HepG2 (cell line): ENCODE data around the gene ZNF25. TPM values are rescaled to one million over a fixed set of nuclear protein-coding genes. Genes with fewer than 3 reads are reported as not detected.

Experiments
- ATAC-seq: fragments of 200-7000 bp; cut with Tn5 transposase; 3 replicates; pipeline ENCODE4 v1.9.1; 2020; ENCODE audit warnings: mild to moderate bottlenecking, moderate library complexity
- BruUV-seq: library from RNA; stranded (reverse); fragments of 400-500 nt; replicated peaks from 2 replicates; lab custom pipeline; 2021; lab: Mats Ljungman, UMichigan
- CTCF ChIA-PET: fragments of 300-600 bp; formaldehyde crosslinking; extraction: SDS; loops from one replicate; lab custom pipeline; 2021; ENCODE audit warnings: low total read pairs, inconsistent platforms, low intra/inter-chr PET ratio; lab: Yijun Ruan, JAX
- POLR2A ChIA-PET: fragments of 350-600 bp; sonication (Branson Sonifier 250); formaldehyde crosslinking; loops from one replicate; lab custom pipeline; 2020; ENCODE audit warnings: antibody characterized with exemption, inconsistent platforms; lab: Yijun Ruan, JAX
- DNase-seq: peaks from one replicate; pipeline ENCODE4 v3.0.0-alpha.2; 2015; ENCODE audit warnings: low spot score
- FAIRE-seq: peaks from 3 replicates; lab custom pipeline; 2011; peaks lifted over from hg19 to GRCh38; lab: Jason Lieb, UNC
- H2AFZ ChIP-seq: one replicate; pipeline ENCODE4 v1.6.1; 2011; ENCODE audit warnings: low read length, inconsistent platforms
- H3K27ac ChIP-seq: fragments of 300-600 bp; 3 replicates; pipeline ENCODE4 v1.8.0; 2011; ENCODE audit warnings: mixed run types, mild to moderate bottlenecking, mixed read lengths, low read length, inconsistent platforms; ENCODE audit not compliant: insufficient read depth; ENCODE audit errors: extremely low read length
- H3K27me3 ChIP-seq, 2 experiments: fragments of 200-600 bp in 1 of 2; 2 replicates in 1 of 2; 3 replicates in 1 of 2; pipeline versions ENCODE4 v1.6.0 to v1.8.0; 2011; ENCODE audit warnings: low read length in 2 of 2, mild to moderate bottlenecking in 2 of 2, moderate library complexity in 2 of 2, inconsistent platforms in 1 of 2; ENCODE audit not compliant: insufficient read depth in 2 of 2, control insufficient read depth in 1 of 2
- H3K36me3 ChIP-seq, 2 experiments: fragments of 200-600 bp in 1 of 2; replicated peaks in 1 of 2; 2 replicates in 1 of 2; 3 replicates in 1 of 2; pipeline versions ENCODE4 v1.5.1 to v1.8.0; 2011; ENCODE audit warnings: low read length in 2 of 2, inconsistent platforms in 1 of 2; ENCODE audit not compliant: insufficient read depth in 2 of 2, control insufficient read depth in 1 of 2
- H3K4me1 ChIP-seq: 2 replicates; pipeline ENCODE4 v1.5.1; 2012; ENCODE audit warnings: low read length, inconsistent platforms; ENCODE audit not compliant: insufficient read depth
- H3K4me2 ChIP-seq: 2 replicates; pipeline ENCODE4 v1.6.0; 2011; ENCODE audit warnings: low read depth, low read length, inconsistent platforms
- H3K4me3 ChIP-seq, 3 experiments: fragments of 200-600 bp in 1 of 3; sonication (generic), shearing (Covaris generic) in 1 of 3; replicated peaks in 1 of 3; 2 replicates each; pipeline ENCODE4 v1.5.1; 2011 to 2016; ENCODE audit warnings: low read length in 3 of 3, inconsistent platforms in 2 of 3, low read depth in 2 of 3, mild to moderate bottlenecking in 2 of 3, control low read depth in 1 of 3, mixed read lengths in 1 of 3; ENCODE audit not compliant: insufficient read depth in 1 of 3
- H3K79me2 ChIP-seq: one replicate; pipeline ENCODE4 v1.6.1; 2011; ENCODE audit warnings: low read length, inconsistent platforms; ENCODE audit not compliant: insufficient read depth
- H3K9ac ChIP-seq: 2 replicates; pipeline ENCODE4 v1.6.0; 2011; ENCODE audit warnings: mild to moderate bottlenecking, low read depth, low read length, inconsistent platforms; ENCODE audit not compliant: insufficient read depth
- H3K9me3 ChIP-seq: 2 replicates; pipeline ENCODE4 v1.5.1; 2012; ENCODE audit warnings: mild to moderate bottlenecking, low read length
- H4K20me1 ChIP-seq: 2 replicates; pipeline ENCODE4 v1.6.0; 2011; ENCODE audit warnings: inconsistent platforms, mild to moderate bottlenecking, low read length, moderate library complexity; ENCODE audit not compliant: insufficient read depth
- GPN1 ChIP-seq: sonication (generic); formaldehyde crosslinking; IDR thresholded peaks from 2 replicates; pipeline ENCODE4 v1.5.1; 2020; ENCODE audit warnings: missing genetic modification reagents, borderline replicate concordance
- KDM5B ChIP-seq: sonication (generic); formaldehyde crosslinking; IDR thresholded peaks from 2 replicates; pipeline ENCODE4 v1.4.0; 2020; ENCODE audit warnings: missing genetic modification reagents, mild to moderate bottlenecking, borderline replicate concordance
- POGZ ChIP-seq: sonication (generic); formaldehyde crosslinking; IDR thresholded peaks from 2 replicates; pipeline ENCODE4 v1.4.0; 2020; ENCODE audit warnings: mild to moderate bottlenecking, missing genetic modification reagents
- REST ChIP-seq, 2 experiments: IDR thresholded peaks; 2 replicates each; pipeline ENCODE4 v1.6.1; 2011 to 2012; ENCODE audit warnings: low read length in 2 of 2, borderline replicate concordance in 1 of 2, low read depth in 1 of 2, mild to moderate bottlenecking in 1 of 2, moderate library complexity in 1 of 2
- TRAFD1 ChIP-seq: sonication (generic); formaldehyde crosslinking; IDR thresholded peaks from 2 replicates; pipeline ENCODE4 v1.5.1; 2020; ENCODE audit warnings: missing genetic modification reagents, mild to moderate bottlenecking, borderline replicate concordance
- ZNF205 ChIP-seq: IDR thresholded peaks from 2 replicates; pipeline ENCODE4 v1.6.1; 2018; ENCODE audit warnings: missing biosample characterization, missing genetic modification reagents
- ZNF350 ChIP-seq: sonication (generic); formaldehyde crosslinking; IDR thresholded peaks from 2 replicates; pipeline ENCODE4 v1.4.0; 2020; ENCODE audit warnings: mild to moderate bottlenecking, low read depth, missing genetic modification reagents, borderline replicate concordance
- ZNF546 ChIP-seq: sonication (generic); formaldehyde crosslinking; conservative IDR thresholded peaks from 2 replicates; pipeline ENCODE4 v1.8.1; 2023; ENCODE audit warnings: mild to moderate bottlenecking, missing genetic modification reagents
- ZNF556 ChIP-seq: sonication (generic); formaldehyde crosslinking; IDR thresholded peaks from 2 replicates; pipeline ENCODE4 v1.4.0; 2020; ENCODE audit warnings: mild to moderate bottlenecking, missing genetic modification reagents, borderline replicate concordance
- WGBS: methylation state at CpG from one replicate; pipeline ENCODE4 v1.1.6; 2017; ENCODE audit warnings: low lambda C conversion rate; 5-methylcytosine and 5-hydroxymethylcytosine counted together
- in situ Hi-C: cut with HindIII; loops from 2 replicates; pipeline ENCODE4 v1.10.0; 2017; ENCODE audit warnings: low pct_unique_long_range_greater_than_20kb; ENCODE audit not compliant: extremely low pct_ligation_motif_present
- intact Hi-C: fragments of 100-400 bp; cut with micrococcal nuclease; formaldehyde crosslinking; loops from one replicate; pipeline ENCODE4 v1.10.0; 2022; ENCODE audit not compliant: unreplicated experiment
- polyA plus RNA-seq, 8 experiments: library from polyadenylated mRNA; depleted of rRNA in 3 of 8; stranded (reverse) in 7 of 8; unstranded in 1 of 8; fragments of >200 nt; fragmentation: Illumina TruSeq in 4 of 8; extraction: Trizol in 4 of 8; gene quantifications; 2 replicates each; pipeline versions ENCODE4 v1.2.1 to v1.2.3, GENCODE V29; 2011 to 2016; ENCODE audit warnings: low read depth in 4 of 8, missing spikeins in 1 of 8, mixed read lengths in 1 of 8; ENCODE audit not compliant: insufficient read depth in 1 of 8
- total RNA-seq, 5 experiments: library from RNA; depleted of rRNA; stranded (reverse); fragments of >200 nt; fragmentation: Illumina TruSeq; extraction: Trizol; gene quantifications; 2 replicates each; pipeline ENCODE4 v1.2.3, GENCODE V29; 2016; ENCODE audit warnings: low read depth in 1 of 5

The ZNF25 gene
- total and polyA plus RNA-seq, 2 of the 13 experiments (the other 11 are each of a cell fraction or from before 2014, with no cell fraction given), result 1.4 to 1.5 TPM

- no peak for TF ChIP-seq REST (IDR thresholded peaks at IDR 0.05; ENCODE audit: borderline replicate concordance in 1 of 2, low read depth in 1 of 2, low read length in 2 of 2)
- no peak for TF ChIP-seq TRAFD1
- TF ChIP-seq POGZ (CRISPR knock-in tag), result no peak
- TF ChIP-seq KDM5B (CRISPR knock-in tag), result no peak
- TF ChIP-seq ZNF350 (CRISPR knock-in tag), result no peak
These were observed 15.8 kb downstream of the ZNF25 start (continued) for GRCh38 chr10:37960591-37961137.

GRCh38 chr10:37957841-37958240, 18.6 kb downstream of the ZNF25 start:
- H3K4me2 ChIP-seq, result no peak overlapping the region
- H3K36me3 ChIP-seq, result no peaks in the 10 kb centered on the region
- H2AFZ ChIP-seq, result no peak overlapping the region
- in situ Hi-C loops, result no loop called here
- H3K27me3 ChIP-seq, result no peaks in the 10 kb centered on the region
- no peak overlapping the region for H3K27ac ChIP-seq
- ATAC-seq (no peak), FAIRE-seq (no peak), DNase-seq (no peak)
- ChIA-PET CTCF (no interaction called here), POLR2A (no interaction called here)
- WGBS, result 76% methylated on average over 2 of the region's 2 CpGs
- no peaks in the 10 kb centered on the region for H4K20me1 ChIP-seq
- H3K79me2 ChIP-seq, result no peaks in the 10 kb centered on the region
- BruUV-seq, result no TSS peak
- no peaks in the 10 kb centered on the region for H3K9me3 ChIP-seq
- TF ChIP-seq ZNF556 (CRISPR knock-in tag) (no peak), ZNF205 (CRISPR knock-in tag) (no peak), GPN1 (CRISPR knock-in tag) (no peak), ZNF546 (CRISPR knock-in tag) (no peak)
- H3K4me3 ChIP-seq, result no peak overlapping the region
- H3K4me1 ChIP-seq, result no peaks in the 10 kb centered on the region
- intact Hi-C loops, result no loop called here
- H3K9ac ChIP-seq, result no peak overlapping the region
